ENCODE measurements around the gene DPP6.
"Not testable (repeated sequence)": the region's sequence is repeated elsewhere in the genome, so short reads cannot be mapped to it uniquely, and the experiment has no call there.

GRCh38 chr7:154934353-154934952, 882.3 kb downstream of the DPP6 start:
- TF ChIP-seq POLR2A, CTCF, POLR2AphosphoS5 (IDR thresholded peaks at IDR 0.05): not testable (repeated sequence)
